GM12874 (cell line): ENCODE measurements around the gene AQP11.

ENCODE experiments used
- CTCF ChIP-seq: IDR thresholded peaks from 2 replicates; pipeline ENCODE4 v1.5.1; 2011; ENCODE audit warnings: low read depth, mild to moderate bottlenecking, control low read depth, low read length, moderate library complexity; ENCODE audit not compliant: insufficient read depth

Gene AQP11

GRCh38 chr11:77636731-77637344, 47.1 kb downstream of the AQP11 start:
- TF ChIP-seq CTCF, result no peak

- no peak for TF ChIP-seq CTCF
Observed at GRCh38 chr11:77637345-77638165, 47.8 kb downstream of the AQP11 start, which contains the start of gene CLNS1A. CLNS1A (minus strand) TSS chr11:77637794; CDS start chr11:77637714, 80 bp downstream.

GRCh38 chr11:77642228-77642627, 52.5 kb downstream of the AQP11 start:
- TF ChIP-seq CTCF, result no peak

GRCh38 chr11:77644887-77645286, 55.1 kb downstream of the AQP11 start:
- TF ChIP-seq CTCF, result no peak

- TF ChIP-seq CTCF, result no peak
Observed at GRCh38 chr11:77647654-77648305, 58.0 kb downstream of the AQP11 start.

- no peak for TF ChIP-seq CTCF
Observed at GRCh38 chr11:77650123-77650522, 60.4 kb downstream of the AQP11 start.

GRCh38 chr11:77654770-77655434, 65.1 kb downstream of the AQP11 start:
- no peak for TF ChIP-seq CTCF
